Stimulated activated CD4-positive, alpha-beta T cell treated with anti-CD3 and anti-CD28 coated beads, Interleukin-4, amount 100 ng/mL, for 24 hours (primary cell): ENCODE results near the gene PCNX3.
A peak's percentile ranks its signal among the peaks of the same experiment; 100 is the strongest.

ENCODE experiments used
- DNase-seq: peaks from one replicate; pipeline ENCODE4 v3.0.0-alpha.2; 2020

The PCNX3 gene

DNA sequence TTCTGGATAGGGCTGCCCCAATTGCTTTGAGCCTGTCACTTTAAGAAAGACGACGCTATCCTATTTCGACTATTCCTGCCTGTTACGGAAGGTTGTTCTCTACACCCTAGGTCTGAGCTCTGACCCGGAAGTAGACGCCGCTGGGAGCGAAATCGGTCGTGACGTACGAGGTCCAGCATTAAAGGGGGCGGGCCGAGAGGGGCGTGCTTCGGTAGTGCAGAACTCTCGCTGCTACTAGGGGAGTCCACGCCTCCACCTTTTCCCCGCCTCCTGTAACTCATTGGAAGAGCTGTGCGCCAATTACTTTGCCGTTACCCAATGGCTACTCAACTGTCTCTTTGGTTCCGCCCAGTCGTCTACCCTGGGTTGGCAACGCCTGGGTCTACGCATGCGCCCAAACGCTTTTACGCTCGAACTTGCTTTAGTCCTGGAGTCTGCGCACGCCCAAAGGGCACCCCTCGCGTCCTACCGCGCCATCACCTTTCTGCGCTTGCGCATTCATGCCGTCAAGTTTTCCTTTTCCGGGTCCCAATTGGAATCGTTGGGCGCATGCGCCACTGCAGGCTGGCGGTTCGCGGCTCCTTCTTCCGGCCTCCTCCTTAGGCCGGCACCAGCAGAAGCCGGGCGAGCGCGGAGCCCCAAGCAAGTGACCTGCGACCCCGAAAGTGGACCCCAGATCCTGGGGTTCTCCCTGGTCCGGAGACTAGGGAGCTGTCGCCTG lies at the start of gene PCNX3:
PCNX3 (plus strand) TSS at position 548 of the 721 bp plus-strand sequence. CDS start 536 bp downstream, outside the sequence.
- DNase-seq: peak; percentile 100

- no peak for DNase-seq
Measured at GRCh38 chr11:65569164-65569972, 46.2 kb upstream of the PCNX3 start.

- peak; percentile 99 for DNase-seq
Measured at GRCh38 chr11:65569973-65570918, 45.3 kb upstream of the PCNX3 start, which contains the start of gene ZNRD2. TSS of gene ZNRD2 (plus strand) at chr11:65570477. CDS start at chr11:65570492, 15 bp downstream.

DNA sequence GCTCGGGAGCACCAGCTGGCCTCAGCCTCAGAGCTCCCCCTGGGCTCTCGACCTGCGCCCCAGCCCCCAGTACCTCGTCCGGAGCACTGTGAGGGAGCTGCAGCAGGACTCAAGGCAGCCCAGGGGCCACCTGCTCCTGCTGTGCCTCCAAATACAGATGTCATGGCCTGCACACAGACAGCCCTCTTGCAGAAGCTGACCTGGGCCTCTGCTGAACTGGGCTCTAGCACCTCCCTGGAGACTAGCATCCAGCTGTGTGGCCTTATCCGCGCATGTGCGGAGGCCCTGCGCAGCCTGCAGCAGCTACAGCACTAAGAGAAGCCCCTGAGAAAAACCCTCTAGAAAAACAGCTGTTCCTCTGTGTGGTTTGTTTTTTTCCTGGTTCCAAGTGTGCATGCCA lies 44.2 kb upstream of the PCNX3 start:
- no peak for DNase-seq

GRCh38 chr11:65571940-65572339 lies 43.6 kb upstream of the PCNX3 start:
- DNase-seq: no peak

DNA sequence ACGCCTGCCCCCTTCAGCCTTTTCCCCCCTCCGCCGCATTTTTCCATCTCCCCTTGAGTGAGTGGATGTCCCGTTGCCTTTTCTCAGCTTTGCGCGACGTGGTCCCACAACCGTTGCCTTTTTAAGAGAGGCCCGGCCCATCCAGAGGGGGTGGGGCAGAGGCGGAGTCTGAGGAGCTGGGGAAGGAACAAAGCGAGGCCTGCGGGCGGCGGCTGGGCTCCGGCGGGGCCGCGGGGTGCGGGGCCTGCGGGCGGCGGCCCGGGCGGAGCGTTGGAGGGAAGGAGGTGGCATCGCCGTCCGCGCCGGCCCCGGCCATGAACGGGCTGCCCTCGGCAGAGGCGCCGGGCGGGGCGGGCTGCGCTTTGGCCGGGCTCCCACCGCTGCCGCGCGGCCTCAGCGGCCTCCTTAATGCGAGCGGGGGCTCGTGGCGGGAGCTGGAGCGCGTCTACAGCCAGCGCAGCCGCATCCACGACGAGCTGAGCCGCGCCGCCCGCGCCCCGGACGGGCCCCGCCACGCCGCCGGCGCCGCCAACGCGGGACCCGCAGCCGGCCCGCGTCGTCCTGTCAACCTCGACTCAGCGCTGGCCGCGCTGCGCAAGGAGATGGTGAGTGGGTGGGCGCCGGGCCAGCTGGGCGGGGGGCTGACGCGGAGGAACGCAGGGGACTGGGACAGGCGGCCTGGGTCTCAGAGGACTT lies 43.1 kb upstream of the PCNX3 start, which contains the start of gene FAM89B:
FAM89B (plus strand) TSS at position 183 of the 696 bp plus-strand sequence; CDS start at position 315, 132 bp downstream.
- peak; percentile 89 for DNase-seq

- no peak for DNase-seq
Measured at GRCh38 chr11:65573391-65574079, 42.0 kb upstream of the PCNX3 start.

GRCh38 chr11:65574109-65574810 lies 41.3 kb upstream of the PCNX3 start:
- DNase-seq: peak; percentile 86

DNA sequence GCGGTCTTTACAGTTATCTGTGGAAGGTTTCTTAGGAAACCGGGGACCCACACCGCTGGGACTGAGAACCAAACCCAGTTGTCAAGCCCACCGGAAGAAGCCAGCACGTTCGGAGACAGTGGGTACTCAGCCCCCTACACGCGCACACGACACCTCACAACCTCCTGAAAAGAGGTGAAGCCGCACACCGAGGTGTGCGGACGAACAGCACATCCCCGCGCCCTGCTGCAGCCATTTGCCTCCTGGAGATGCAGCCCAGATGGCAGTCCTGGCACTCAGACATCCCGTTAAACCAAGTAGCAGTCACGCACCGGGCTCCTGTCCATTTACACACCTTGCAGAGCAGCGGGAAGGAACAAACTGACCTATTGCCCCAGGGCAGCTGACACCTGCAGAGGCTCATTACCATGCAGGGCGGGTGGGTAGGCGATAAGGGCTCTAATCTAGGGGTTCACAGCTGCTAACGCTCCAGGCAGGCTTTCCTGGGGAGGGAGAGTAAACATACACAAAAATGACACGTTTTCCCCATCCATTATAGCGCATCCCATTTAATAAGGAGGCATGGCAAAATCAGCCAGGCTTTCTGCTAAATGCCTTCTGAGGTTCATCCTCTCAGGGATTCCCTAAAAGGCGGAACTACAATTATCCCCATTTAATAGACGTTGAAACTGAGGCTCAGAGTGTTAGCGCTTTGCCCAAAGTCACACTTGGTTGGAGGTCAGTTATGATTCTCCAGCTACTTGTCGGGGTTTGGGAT lies 40.6 kb upstream of the PCNX3 start:
- no peak for DNase-seq

GRCh38 chr11:65575568-65576231 lies 39.9 kb upstream of the PCNX3 start, which contains the start of gene EHBP1L1:
TSS of gene EHBP1L1 (plus strand) at chr11:65576053. CDS start at chr11:65576303, 250 bp downstream.
- peak; percentile 68 for DNase-seq

DNA sequence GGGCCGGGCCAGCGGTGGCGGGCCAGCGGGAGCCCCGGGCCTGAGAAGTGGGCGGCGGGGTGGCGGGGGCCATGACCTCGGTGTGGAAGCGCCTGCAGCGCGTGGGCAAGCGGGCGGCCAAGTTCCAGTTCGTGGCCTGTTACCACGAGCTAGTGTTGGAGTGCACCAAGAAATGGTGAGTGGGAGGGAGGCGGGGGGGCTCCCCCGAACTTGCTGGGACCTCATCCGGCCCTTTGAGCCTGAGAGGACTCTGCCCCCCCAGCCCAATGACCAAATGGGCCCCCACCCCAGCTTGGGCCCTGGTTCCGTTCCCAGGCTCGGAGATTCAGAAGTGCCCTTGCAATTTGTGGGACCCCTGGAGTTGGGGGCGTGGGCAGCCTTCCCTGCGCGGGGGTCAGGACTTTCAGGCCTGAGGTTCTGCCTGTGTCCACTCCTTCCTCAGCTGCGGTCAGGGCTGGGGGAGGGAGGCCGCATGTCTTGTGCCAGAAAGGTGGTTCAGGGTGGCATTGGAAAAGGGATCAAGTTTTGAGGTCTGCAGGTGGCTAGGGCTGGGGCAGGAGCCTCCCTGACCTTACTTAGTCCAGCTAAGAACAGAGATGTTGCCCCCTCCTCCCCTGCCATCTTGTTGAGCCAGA lies 39.2 kb upstream of the PCNX3 start:
- DNase-seq: no peak

DNA sequence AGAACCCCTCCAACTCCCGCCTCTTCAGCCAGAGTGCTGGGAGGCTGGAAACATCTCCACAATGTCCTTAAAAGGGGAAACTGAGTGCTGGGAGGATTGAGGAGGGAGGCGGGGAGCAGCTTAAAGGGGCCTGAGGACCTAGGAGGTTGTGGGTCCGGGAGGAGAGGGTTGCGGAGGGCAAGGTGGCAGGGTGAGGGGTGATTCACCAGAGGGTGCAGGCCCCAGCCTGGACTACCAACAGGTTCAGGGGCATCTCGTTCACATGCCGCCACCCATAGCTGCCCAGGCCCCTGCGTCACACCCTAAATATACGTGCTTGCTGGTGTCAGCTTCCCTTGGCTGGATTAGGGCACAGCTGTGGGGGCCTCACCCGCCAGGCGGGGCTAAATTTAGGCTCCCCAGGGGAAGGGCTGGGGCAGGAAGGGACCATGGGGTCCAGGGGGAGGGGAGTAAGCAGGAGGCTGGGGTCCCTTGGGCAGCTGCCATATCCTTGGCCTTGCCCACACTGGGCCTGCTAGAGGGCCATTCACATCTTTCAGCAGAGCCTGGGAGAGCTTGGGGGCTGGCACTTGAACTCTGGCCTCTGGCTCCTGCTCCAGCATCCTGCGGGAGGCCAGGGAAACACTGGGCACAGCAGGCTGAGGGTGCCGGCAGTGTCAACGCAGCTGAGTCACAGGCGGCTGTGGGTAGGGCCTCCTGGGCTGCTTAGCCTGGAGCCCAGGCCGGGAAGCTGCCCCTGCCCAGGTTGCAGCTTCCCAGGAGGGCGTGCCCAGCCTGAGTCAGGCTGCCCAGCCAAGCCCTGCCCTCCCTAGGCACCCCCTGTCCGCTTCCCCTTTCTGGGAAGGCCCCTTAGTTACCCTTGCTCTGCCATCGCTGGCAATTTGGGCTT lies 38.5 kb upstream of the PCNX3 start:
- peak; percentile 46 for DNase-seq

GRCh38 chr11:65577756-65578109 lies 37.8 kb upstream of the PCNX3 start:
- no peak for DNase-seq

GRCh38 chr11:65578134-65578533 lies 37.4 kb upstream of the PCNX3 start:
- no peak for DNase-seq

DNA sequence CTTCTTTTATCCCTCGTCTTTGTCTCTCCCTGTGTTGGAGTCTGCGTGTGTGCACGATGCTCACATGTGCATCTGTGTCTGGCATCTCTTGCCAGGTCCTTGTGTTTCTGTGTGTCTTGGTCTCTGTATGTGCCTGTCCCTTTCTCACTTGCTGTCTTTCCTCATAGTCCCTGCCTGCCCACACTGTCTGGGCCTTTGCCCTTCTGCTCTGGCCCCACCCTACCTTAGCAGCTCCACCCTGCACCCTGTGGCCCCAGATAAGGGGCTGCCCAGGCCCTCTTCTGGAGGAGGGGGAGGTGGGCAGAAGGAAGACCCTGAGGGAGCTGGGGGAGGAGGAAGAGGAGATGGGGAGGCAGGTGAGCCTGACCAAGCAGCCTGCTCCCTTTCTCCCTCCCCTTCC lies 36.9 kb upstream of the PCNX3 start:
- no peak for DNase-seq

DNA sequence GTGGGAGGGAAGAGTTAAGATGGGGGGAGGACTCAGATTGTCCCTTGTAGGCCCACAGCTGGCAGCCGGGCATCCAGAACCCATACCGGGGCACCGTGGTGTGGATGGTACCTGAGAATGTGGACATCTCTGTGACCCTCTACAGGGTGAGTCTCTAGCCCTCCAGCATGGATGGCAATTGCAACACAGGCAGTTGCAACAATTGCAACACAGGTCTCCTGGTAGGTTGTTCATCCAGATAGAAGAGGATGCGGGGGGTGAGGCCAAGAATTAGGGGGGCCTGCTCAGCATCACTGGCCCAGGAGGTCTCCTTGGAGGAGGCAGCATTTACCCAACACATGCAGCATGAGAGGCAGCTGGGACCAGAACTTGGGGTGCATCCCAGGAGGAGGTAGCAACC lies 36.3 kb upstream of the PCNX3 start:
- no peak for DNase-seq

DNA sequence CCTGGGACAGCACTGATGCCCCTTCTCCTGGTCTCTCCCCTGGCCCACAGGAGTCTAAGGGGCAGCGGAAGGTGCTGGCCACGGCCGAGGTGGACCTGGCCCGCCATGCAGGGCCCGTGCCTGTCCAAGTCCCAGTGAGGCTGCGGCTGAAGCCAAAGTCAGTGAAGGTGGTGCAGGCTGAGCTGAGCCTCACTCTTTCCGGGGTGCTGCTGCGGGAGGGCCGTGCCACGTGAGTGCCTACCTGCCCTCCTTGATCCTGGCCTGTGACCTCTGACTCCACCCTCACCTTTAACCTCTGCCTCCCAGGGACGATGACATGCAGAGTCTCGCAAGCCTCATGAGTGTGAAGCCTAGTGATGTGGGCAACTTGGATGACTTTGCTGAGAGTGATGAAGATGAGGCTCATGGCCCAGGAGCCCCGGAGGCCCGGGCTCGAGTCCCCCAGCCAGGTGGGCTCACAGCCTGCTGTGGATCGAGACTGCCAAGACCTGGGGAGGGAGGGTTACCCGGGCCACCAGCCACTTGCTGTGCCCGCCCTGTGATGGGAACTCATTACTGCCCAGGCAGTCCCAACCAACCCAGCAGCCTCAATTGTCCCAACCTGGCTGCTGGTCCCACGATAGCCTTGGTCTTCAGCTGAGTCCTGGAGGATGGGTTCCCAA lies 35.4 kb upstream of the PCNX3 start:
- no peak for DNase-seq
